Smooth muscle cell (in vitro differentiated cells): ENCODE results near the gene KCNN4. TPM values are rescaled to one million over a fixed set of nuclear protein-coding genes. Genes with fewer than 3 reads are reported as not detected.
"Not testable (repeated sequence)": the region's sequence is repeated elsewhere in the genome, so short reads cannot be mapped to it uniquely, and the experiment has no call there.

Experiments
- DNase-seq: peaks from one replicate; lab custom pipeline; 2025; ENCODE audit not compliant: unreplicated experiment; lab: John Stamatoyannopoulos, UW
- H2AFZ ChIP-seq: fragments of 200-600 bp; sonication (generic); 2 replicates; pipeline ENCODE4 v1.6.0; 2016; ENCODE audit warnings: antibody characterized with exemption, low read depth, mild to moderate bottlenecking
- H3F3A ChIP-seq: fragments of 200-600 bp; sonication (generic); 2 replicates; pipeline ENCODE4 v1.6.0; 2017; ENCODE audit warnings: antibody characterized with exemption, low read depth
- H3K27ac ChIP-seq: fragments of 200-600 bp; sonication (generic); 2 replicates; pipeline ENCODE4 v1.5.1; 2016; ENCODE audit warnings: low read depth, mild to moderate bottlenecking
- H3K27me3 ChIP-seq: fragments of 200-600 bp; sonication (generic); 2 replicates; pipeline ENCODE4 v1.6.1; 2016; ENCODE audit warnings: low read depth, mild to moderate bottlenecking
- H3K36me3 ChIP-seq: fragments of 200-600 bp; sonication (generic); 2 replicates; pipeline ENCODE4 v1.5.1; 2016; ENCODE audit warnings: low read depth
- H3K4me1 ChIP-seq: fragments of 200-600 bp; sonication (generic); 2 replicates; pipeline ENCODE4 v1.5.1; 2016; ENCODE audit warnings: low read depth
- H3K4me2 ChIP-seq: fragments of 200-600 bp; sonication (generic); 2 replicates; pipeline ENCODE4 v1.6.0; 2016; ENCODE audit warnings: mild to moderate bottlenecking
- H3K4me3 ChIP-seq: fragments of 200-600 bp; sonication (generic); 2 replicates; pipeline ENCODE4 v1.5.1; 2016; ENCODE audit warnings: mild to moderate bottlenecking
- H3K79me2 ChIP-seq: fragments of 200-600 bp; sonication (generic); 2 replicates; pipeline ENCODE4 v1.6.0; 2016; ENCODE audit warnings: low read depth, mild to moderate bottlenecking
- H3K9ac ChIP-seq: fragments of 200-600 bp; sonication (generic); 2 replicates; pipeline ENCODE4 v1.6.0; 2016; ENCODE audit warnings: low read depth
- H3K9me3 ChIP-seq: fragments of 200-600 bp; sonication (generic); replicated peaks from 2 replicates; pipeline ENCODE4 v1.5.1; 2016; ENCODE audit warnings: low read depth
- H4K20me1 ChIP-seq: fragments of 200-600 bp; sonication (generic); 2 replicates; pipeline ENCODE4 v1.6.0; 2016; ENCODE audit warnings: low read depth
- CTCF ChIP-seq: fragments of 200-600 bp; sonication (generic); IDR thresholded peaks from 2 replicates; pipeline ENCODE4 v1.5.1; 2017; ENCODE audit warnings: borderline replicate concordance, mild to moderate bottlenecking, antibody characterized with exemption; ENCODE audit not compliant: insufficient read depth, poor library complexity, severe bottlenecking
- WGBS: methylation state at CpG from one replicate; pipeline ENCODE4 v1.1.7; 2016; ENCODE audit warnings: low lambda C conversion rate; 5-methylcytosine and 5-hydroxymethylcytosine counted together
- polyA plus RNA-seq: library from polyadenylated mRNA; unstranded; fragments of >200 nt; fragmentation: Nextera tagmentation; extraction: Ambion mirVana; gene quantifications from 2 replicates; pipeline ENCODE4 v1.2.1, GENCODE V29; 2016
- total RNA-seq: library from RNA; depleted of rRNA; stranded (reverse); fragments of >200 nt; gene quantifications from 2 replicates; pipeline ENCODE4 v1.2.3, GENCODE V29; 2014

KCNN4 gene
- total RNA-seq (4.0 and 5.4 TPM in 2 replicates), polyA plus RNA-seq (1.7 and 14.9 TPM in 2 replicates)

- Histone ChIP-seq H3F3A (no peaks in the 10 kb centered on the region), H3K36me3 (no peaks in the 10 kb centered on the region), H3K4me3 (no peak within 1 kb of the TSS), H3K9ac (no peak within 1 kb of the TSS), H3K4me2 (peak within 1 kb of the TSS; percentile 44), H3K27ac (no peak within 1 kb of the TSS), H3K9me3 (no peaks in the 10 kb centered on the region), H2AFZ (no peak within 1 kb of the TSS), H3K79me2 (no peaks in the 10 kb centered on the region), H3K27me3 (no peaks in the 10 kb centered on the region), H3K4me1 (peaks cover 4% of the 10 kb centered on the region), H4K20me1 (no peaks in the 10 kb centered on the region)
- TF ChIP-seq CTCF = no peak
- no peak for DNase-seq
- 50% methylated on average over 18 of the region's 19 CpGs for WGBS
These were observed at the start of gene KCNN4 for GRCh38 chr19:43780706-43781525. TSS of gene KCNN4 (minus strand) at chr19:43780973. CDS start at chr19:43780861, 112 bp downstream.

GRCh38 chr19:43826787-43827754, 46.3 kb upstream of the KCNN4 start, which contains the start of gene ZNF283:
TSS of gene ZNF283 (plus strand) at chr19:43827321. CDS start at chr19:43833505, 6,184 bp downstream.
- 48% methylated on average over 42 of the region's 46 CpGs for WGBS
- no peaks in the 10 kb centered on the region for H3K27me3 ChIP-seq
- H3K79me2 ChIP-seq = peaks cover 7% of the 10 kb centered on the region
- TF ChIP-seq CTCF = no peak
- H3K9me3 ChIP-seq = no peaks in the 10 kb centered on the region
- no peaks in the 10 kb centered on the region for H3F3A ChIP-seq
- H3K9ac ChIP-seq = peak within 1 kb of the TSS; percentile 39
- H4K20me1 ChIP-seq = no peaks in the 10 kb centered on the region
- H3K4me1 ChIP-seq = peaks cover 4% of the 10 kb centered on the region
- DNase-seq = peak; percentile 34
- H3K4me2 ChIP-seq = peak within 1 kb of the TSS; percentile 88
- peaks cover 11% of the 10 kb centered on the region for H3K36me3 ChIP-seq
- peak within 1 kb of the TSS; percentile 44 for H3K27ac ChIP-seq
- peak within 1 kb of the TSS; percentile 72 for H3K4me3 ChIP-seq
- peak within 1 kb of the TSS; percentile 91 for H2AFZ ChIP-seq

- not testable (repeated sequence) for H3K4me2 ChIP-seq, H2AFZ ChIP-seq, H3K9ac ChIP-seq, H4K20me1 ChIP-seq, H3K79me2 ChIP-seq, H3K4me1 ChIP-seq, H3K27me3 ChIP-seq, H3F3A ChIP-seq, H3K27ac ChIP-seq, H3K36me3 ChIP-seq, DNase-seq, H3K9me3 ChIP-seq, H3K4me3 ChIP-seq
- WGBS = 68% methylated on average over 4 of the region's 4 CpGs
These were observed 43.8 kb upstream of the KCNN4 start for GRCh38 chr19:43824572-43824971.

GRCh38 chr19:43823856-43824255, 43.1 kb upstream of the KCNN4 start:
- not testable (repeated sequence) for H3K9ac ChIP-seq, H3K9me3 ChIP-seq, H3K4me3 ChIP-seq, H2AFZ ChIP-seq, DNase-seq, H3F3A ChIP-seq, H3K27me3 ChIP-seq, H4K20me1 ChIP-seq, H3K36me3 ChIP-seq, H3K4me2 ChIP-seq, H3K4me1 ChIP-seq, H3K27ac ChIP-seq, H3K79me2 ChIP-seq
- WGBS = 83% methylated on average over 3 of the region's 3 CpGs
